ENCODE data around the gene STOML1. TPM values are rescaled to one million over a fixed set of nuclear protein-coding genes. Genes with fewer than 3 reads are reported as not detected.

The STOML1 gene
- total and polyA plus RNA-seq, 10 of the 15 experiments (the other 5 are each of a cell fraction or from before 2014, with no cell fraction given): 0.14 to 13.6 (median 8.3) TPM

GRCh38 chr15:73952913-73953750 lies 39.0 kb downstream of the STOML1 start:
- ChIA-PET POLR2A (no interaction called here), SMC1A (ENCODE audit: uncharacterized antibody, unreplicated experiment) (no interaction called here), CTCF (interaction anchor here (1.1 kb wide), 1 partner anchor 19 kb away, joined by 5 read pairs; no protein-coding TSS in a partner anchor), RAD21 (ENCODE audit: unreplicated experiment) (no interaction called here)
- Histone ChIP-seq H3K79me2 (ENCODE audit: control insufficient read depth, insufficient read depth, low read length) (no peaks in the 10 kb centered on the region), H3K9me3 (replicated peaks; ENCODE audit: control insufficient read depth, insufficient read depth, low read length) (no peaks in the 10 kb centered on the region), H3K4me3 (no peak overlapping the region), H2AFZ (ENCODE audit: control insufficient read depth, low read depth, low read length) (no peak overlapping the region), H3K36me3 (ENCODE audit: control insufficient read depth in 2 of 2, insufficient read depth in 2 of 2, low read length in 1 of 2) (no peaks in the 10 kb centered on the region), H3K9ac (ENCODE audit: control insufficient read depth, insufficient read depth, low read length) (no peak overlapping the region), H3K4me1 (ENCODE audit: control insufficient read depth, insufficient read depth, low read length) (no peaks in the 10 kb centered on the region), H3K27ac (ENCODE audit: control insufficient read depth, insufficient read depth) (no peak overlapping the region), H3K4me2 (ENCODE audit: control insufficient read depth, insufficient read depth) (no peak overlapping the region), H3K27me3 (replicated peaks in 1 of 2; ENCODE audit: control insufficient read depth in 2 of 2, insufficient read depth in 2 of 2, low read length in 1 of 2) (no peaks in the 10 kb centered on the region; a peak in 1 of 4 replicates), H4K20me1 (ENCODE audit: control insufficient read depth, insufficient read depth) (no peaks in the 10 kb centered on the region)
- TF ChIP-seq PAX8 (IDR thresholded peaks at IDR 0.05): no peak
- TF ChIP-seq MYB (IDR thresholded peaks at IDR 0.05; ENCODE audit: borderline replicate concordance, low read depth, low read length): no peak
- TF ChIP-seq CHD2 (IDR thresholded peaks at IDR 0.05; ENCODE audit: borderline replicate concordance, low read depth, low read length): no peak
- no peak for TF ChIP-seq GATAD2B (conservative IDR thresholded peaks at IDR 0.05; ENCODE audit: low read depth)
- no peak for TF ChIP-seq SMAD5 (IDR thresholded peaks at IDR 0.05; ENCODE audit: low read depth)
- TF ChIP-seq WRNIP1 (IDR thresholded peaks at IDR 0.05; ENCODE audit: borderline replicate concordance, low read depth, low read length): no peak
- TF ChIP-seq USF2 (IDR thresholded peaks at IDR 0.05; ENCODE audit: borderline replicate concordance, low read depth, low read length): no peak
- TF ChIP-seq BRCA1 (IDR thresholded peaks at IDR 0.05; ENCODE audit: low read depth, low read length): no peak
- in situ Hi-C loops (cut with MboI) (no loop called here), intact Hi-C loops (cut with micrococcal nuclease; ENCODE audit: unreplicated experiment) (no loop called here)
- ATAC-seq: no peak
- no peak for FAIRE-seq
- 26% methylated on average over 7 of the region's 10 CpGs for WGBS (ENCODE audit: insufficient coverage, insufficient replicate concordance, low lambda C conversion rate, missing lambda C conversion rate)
- no peak for DNase-seq (ENCODE audit: low read depth, low spot score)
- no TSS peak for BruUV-seq (replicated peaks)
